ENCODE data around the gene PLAC1. TPM values are rescaled to one million over a fixed set of nuclear protein-coding genes. Genes with fewer than 3 reads are reported as not detected.

PLAC1 gene
- total RNA-seq, 1 experiment from 2014 or later, result 2.8 TPM

DNA sequence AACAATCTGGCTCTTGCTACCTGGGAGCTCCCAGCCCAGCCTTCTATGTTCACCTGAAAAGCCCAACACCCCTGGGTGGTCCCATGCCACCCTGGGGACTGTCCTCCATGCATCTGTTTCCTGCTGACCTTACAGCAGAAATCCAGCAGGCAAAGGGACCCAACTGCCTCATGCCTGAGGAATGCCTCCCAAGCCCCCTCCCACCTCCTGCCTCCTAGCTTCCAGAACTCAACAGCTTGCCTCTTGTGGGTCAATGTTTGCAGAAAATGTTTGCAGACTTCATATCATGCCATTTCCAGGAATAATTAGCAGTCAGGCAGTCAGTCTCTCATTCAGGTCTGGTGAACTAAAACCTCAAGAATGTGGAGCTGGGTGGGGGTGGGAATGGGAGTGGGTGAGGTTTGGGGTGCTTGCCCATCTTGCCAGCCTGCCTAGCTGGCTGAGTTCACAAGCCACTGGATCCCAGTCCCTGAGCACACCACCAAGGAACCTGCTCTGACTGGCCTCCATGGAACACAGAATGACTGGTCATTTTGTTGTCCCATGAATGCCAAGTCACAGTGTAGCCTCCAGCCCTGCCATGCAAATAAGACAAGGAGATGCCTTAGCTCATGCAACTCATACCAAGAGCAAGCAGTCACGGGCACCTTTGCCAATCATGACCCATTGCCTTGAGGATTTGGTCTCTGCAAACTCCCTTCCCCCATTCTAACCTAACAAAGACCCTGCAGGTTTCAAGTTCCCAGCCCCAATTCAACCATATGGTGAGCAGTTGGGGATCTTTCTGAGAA, 12.1 kb upstream of the PLAC1 start:
- peak; percentile 74 for DNase-seq (ENCODE audit: low spot score)

- peak; percentile 72 for DNase-seq (ENCODE audit: low spot score)
Observed at GRCh38 chrX:134669378-134670098, 11.3 kb upstream of the PLAC1 start.

- DNase-seq (ENCODE audit: low spot score), result no peak
Observed at GRCh38 chrX:134664202-134664601, 5.9 kb upstream of the PLAC1 start.

DNA sequence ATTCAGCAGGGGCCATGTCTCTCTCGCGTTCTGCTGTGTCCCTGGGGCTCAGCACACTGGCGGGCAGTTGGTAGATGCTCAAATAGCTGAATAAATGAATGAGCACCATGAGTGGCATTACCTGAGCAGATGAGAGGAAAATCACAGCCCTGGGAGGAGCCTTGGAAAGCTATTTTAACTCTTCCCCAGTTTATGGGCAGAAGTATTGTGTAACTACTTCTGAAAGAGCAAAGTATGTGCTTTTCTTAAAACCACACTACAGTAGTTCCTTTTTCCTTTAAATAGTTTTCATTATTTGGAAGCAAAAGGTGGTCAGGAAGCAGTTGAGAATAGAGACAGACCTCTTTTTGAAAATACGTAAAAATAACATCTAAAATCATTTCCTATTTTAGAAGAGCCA, 3.0 kb upstream of the PLAC1 start:
- DNase-seq (ENCODE audit: low spot score), result no peak

GRCh38 chrX:134660627-134661026, 2.4 kb upstream of the PLAC1 start:
- DNase-seq (ENCODE audit: low spot score), result no peak

- no peak for DNase-seq (ENCODE audit: low spot score)
Observed at GRCh38 chrX:134659761-134660160, 1.5 kb upstream of the PLAC1 start.

GRCh38 chrX:134658760-134659023, 421 bp upstream of the PLAC1 start:
- DNase-seq (ENCODE audit: low spot score), result no peak

DNA sequence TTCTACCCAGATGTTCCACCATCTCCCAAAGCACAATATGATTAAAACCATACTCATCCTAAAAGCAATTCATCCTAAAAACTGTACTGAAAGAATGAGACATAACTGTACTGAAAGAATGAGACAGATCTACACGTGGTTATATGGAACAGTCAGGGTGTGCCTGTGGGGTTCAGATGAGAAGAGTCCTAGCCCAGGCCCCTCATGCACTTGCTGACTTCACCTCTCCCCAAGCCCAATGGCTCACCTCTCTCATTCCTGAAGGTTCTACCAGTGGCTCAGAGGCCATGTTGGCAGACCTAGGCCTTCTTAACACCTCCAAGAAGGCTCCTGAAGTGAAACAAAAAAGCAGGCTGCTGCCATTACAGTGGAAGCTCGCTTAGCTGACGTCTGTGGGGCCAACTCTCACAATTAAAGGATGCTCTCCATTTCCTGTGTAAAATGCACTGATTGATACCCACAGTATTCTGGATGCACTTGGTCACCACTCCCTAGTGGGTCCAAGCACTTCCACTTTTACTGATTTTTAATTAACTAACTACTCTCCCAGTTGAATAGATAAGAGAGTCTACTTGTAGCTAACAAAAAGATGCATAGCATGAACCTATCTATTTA, 3.8 kb downstream of the PLAC1 start:
- no peak for DNase-seq (ENCODE audit: low spot score)

- no peak for DNase-seq (ENCODE audit: low spot score)
Observed at GRCh38 chrX:134653835-134654234, 4.4 kb downstream of the PLAC1 start.

GRCh38 chrX:134650701-134651100, 7.6 kb downstream of the PLAC1 start:
- no peak for DNase-seq (ENCODE audit: low spot score)

DNA sequence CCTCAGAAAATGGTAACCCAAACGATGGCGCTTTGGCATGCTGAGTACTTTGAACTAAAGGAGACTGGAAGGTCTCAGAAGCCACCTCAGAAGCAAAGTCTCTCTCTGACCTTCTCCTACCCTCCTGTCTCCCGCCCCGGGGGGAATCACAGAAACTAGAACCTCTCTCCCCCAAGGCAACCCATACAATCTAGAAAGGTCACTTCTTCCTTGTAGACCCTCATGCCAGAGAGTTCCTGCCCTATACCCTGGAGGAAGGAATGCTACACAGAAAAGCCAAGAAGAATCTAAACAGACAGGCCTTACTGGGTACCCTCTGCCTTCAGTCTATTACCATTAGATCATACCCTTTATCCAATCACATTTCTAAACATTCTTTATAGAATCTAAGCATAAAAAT, 8.5 kb downstream of the PLAC1 start:
- no peak for DNase-seq (ENCODE audit: low spot score)

DNA sequence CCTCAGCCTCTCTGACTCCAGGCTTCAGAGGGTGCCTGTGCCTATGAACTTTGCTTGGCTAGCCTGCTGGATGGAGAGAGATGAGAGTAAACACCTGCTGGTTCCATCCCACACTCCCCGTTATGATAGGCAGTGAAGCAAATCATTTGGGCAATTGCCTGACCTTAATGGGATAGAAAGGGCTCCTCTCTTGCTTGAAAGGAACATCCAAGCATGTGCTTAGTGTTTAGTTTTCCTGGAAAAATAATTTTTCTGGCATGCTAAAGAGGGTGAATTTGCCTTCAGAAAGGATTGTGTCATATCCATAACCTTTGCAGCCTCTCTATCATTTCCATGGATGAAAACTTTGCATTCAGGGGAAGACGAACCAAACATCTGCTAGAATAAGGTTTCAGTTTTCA, 10.8 kb downstream of the PLAC1 start:
- no peak for DNase-seq (ENCODE audit: low spot score)

- DNase-seq (ENCODE audit: low spot score), result no peak
Observed at GRCh38 chrX:134646691-134647090, 11.6 kb downstream of the PLAC1 start.

GRCh38 chrX:134645936-134646543, 12.2 kb downstream of the PLAC1 start:
- no peak for DNase-seq (ENCODE audit: low spot score)

GRCh38 chrX:134642386-134642785, 15.9 kb downstream of the PLAC1 start:
- DNase-seq (ENCODE audit: low spot score), result no peak

GRCh38 chrX:134641346-134641745, 16.9 kb downstream of the PLAC1 start:
- DNase-seq (ENCODE audit: low spot score), result no peak

- no peak for DNase-seq (ENCODE audit: low spot score)
Observed at GRCh38 chrX:134640914-134641313, 17.4 kb downstream of the PLAC1 start.

DNA sequence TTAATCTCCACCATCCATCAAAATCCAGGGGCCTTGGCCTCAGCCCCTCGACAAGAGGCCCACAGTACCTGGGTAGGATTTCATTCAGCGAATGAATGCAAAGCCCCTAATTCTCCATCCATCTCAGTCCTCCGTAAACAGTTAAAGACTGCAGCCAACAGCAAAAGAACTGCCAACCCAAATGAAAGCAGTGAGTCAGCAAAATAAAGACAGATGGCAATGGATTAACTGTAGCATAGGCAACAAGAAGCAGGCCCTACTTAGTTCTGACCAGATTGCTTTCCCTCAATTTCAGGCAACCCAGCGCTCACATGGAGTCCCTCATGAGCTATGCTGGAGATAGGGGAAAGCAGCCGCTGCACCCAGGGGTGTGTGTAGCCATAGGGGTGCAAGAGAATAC, 21.4 kb downstream of the PLAC1 start:
- no peak for DNase-seq (ENCODE audit: low spot score)

GRCh38 chrX:134634691-134635090, 23.6 kb downstream of the PLAC1 start:
- DNase-seq (ENCODE audit: low spot score), result no peak

DNA sequence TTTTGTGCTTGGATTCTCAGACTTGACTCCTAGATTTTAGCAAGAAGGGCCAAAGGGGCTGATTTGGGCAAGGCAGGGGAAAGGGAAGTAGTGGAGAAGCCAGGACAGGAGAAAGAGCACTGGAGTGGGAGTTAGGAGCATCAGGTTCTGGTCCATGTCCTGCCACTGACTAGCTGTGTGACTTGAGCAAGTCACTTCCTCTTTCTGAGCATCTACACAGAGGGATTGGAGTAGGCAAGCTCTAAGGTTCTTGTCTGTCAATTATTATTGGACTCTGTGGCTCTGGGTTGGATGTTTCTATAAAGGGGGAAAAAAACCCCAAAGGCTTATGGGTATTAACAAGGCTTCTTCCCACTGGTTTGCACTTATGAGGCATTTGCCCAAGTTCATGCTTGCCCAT, 24.4 kb downstream of the PLAC1 start:
- DNase-seq (ENCODE audit: low spot score), result no peak

GRCh38 chrX:134633394-134633793, 24.9 kb downstream of the PLAC1 start:
- DNase-seq (ENCODE audit: low spot score), result no peak

GRCh38 chrX:134632355-134632754, 25.9 kb downstream of the PLAC1 start:
- DNase-seq (ENCODE audit: low spot score), result no peak
